Lung (tissue), 12 donors: Measurements from ENCODE around the gene FAM83D. TPM values are rescaled to one million over a fixed set of nuclear protein-coding genes. Genes with fewer than 3 reads are reported as not detected.

Experiments used
- ATAC-seq: fragments of 200-7000 bp; cut with Tn5 transposase; one replicate; pipeline ENCODE4 v1.9.1; 2020; ENCODE audit warnings: moderate number of reproducible peaks; ENCODE audit not compliant: insufficient read depth, low FRiP score
- DNase-seq, 3 donors: peaks; one replicate each; pipeline ENCODE4 v3.0.0-alpha.2; 2013 to 2017
- H3K27ac ChIP-seq, 2 donors: one replicate each; pipeline ENCODE4 v1.5.1; 2013; ENCODE audit warnings: mild to moderate bottlenecking in 2 of 2, moderate library complexity in 2 of 2, control low read depth in 1 of 2, inconsistent platforms in 1 of 2, low read depth in 1 of 2, low read length in 1 of 2
- H3K27me3 ChIP-seq, 3 donors: one replicate each; pipeline ENCODE4 v1.5.1; 2013; ENCODE audit warnings: low read length in 2 of 3; ENCODE audit not compliant: control insufficient read depth in 3 of 3, insufficient read depth in 3 of 3
- H3K36me3 ChIP-seq, 4 donors: one replicate each; pipeline ENCODE4 v1.5.1; 2013; ENCODE audit warnings: low read length in 4 of 4, mild to moderate bottlenecking in 1 of 4, moderate library complexity in 1 of 4; ENCODE audit not compliant: control insufficient read depth in 4 of 4, insufficient read depth in 4 of 4
- H3K4me1 ChIP-seq, 5 donors: one replicate each; pipeline ENCODE4 v1.5.1; 2013; ENCODE audit warnings: low read length in 5 of 5, mild to moderate bottlenecking in 2 of 5, moderate library complexity in 1 of 5; ENCODE audit not compliant: control insufficient read depth in 5 of 5, insufficient read depth in 5 of 5
- H3K4me3 ChIP-seq: one replicate; pipeline ENCODE4 v1.5.1; 2013; ENCODE audit warnings: mild to moderate bottlenecking, control low read depth, moderate library complexity
- H3K9ac ChIP-seq, 2 donors: one replicate each; pipeline ENCODE4 v1.5.1; 2013; ENCODE audit warnings: low read length in 2 of 2, control low read depth in 1 of 2; ENCODE audit not compliant: insufficient read depth in 1 of 2
- H3K9me3 ChIP-seq, 4 donors: one replicate each; pipeline ENCODE4 v1.5.1; 2013; ENCODE audit warnings: low read length in 3 of 4, mild to moderate bottlenecking in 1 of 4, moderate library complexity in 1 of 4; ENCODE audit not compliant: control insufficient read depth in 4 of 4, insufficient read depth in 3 of 4
- WGBS, 2 donors: extraction: QIAGEN DNeasy Blood & Tissue Kit; methylation state at CpG; one replicate each; pipeline ENCODE4 v1.1.7; 2013; 5-methylcytosine and 5-hydroxymethylcytosine counted together
- polyA plus RNA-seq, 2 donors: library from polyadenylated mRNA; stranded (reverse); fragments of 200-250 nt; gene quantifications; one replicate each; pipeline ENCODE4 v1.2.1, GENCODE V29; 2013
- total RNA-seq, 2 donors: library from RNA; depleted of rRNA in 1 of 2; stranded (reverse); fragments of >200 nt in 1 of 2; gene quantifications; one replicate each; pipeline ENCODE4 v1.2.1, GENCODE V29; 2014 to 2021
- TF ChIP-seq, protein P1 (sequence below): IDR thresholded peaks from 2 replicates; pipeline ENCODE4 v1.5.1; 2012; ENCODE audit warnings: mild to moderate bottlenecking; ENCODE audit errors: control extremely low read depth, extremely low read depth
- donor health status: control.
- donor health status: control.
- donor health status: Bipolar disorder and iron deficiency.
- donor health status: healthy.
- donor health status: DM: yes; HTN: yes; CAD: no.

FAM83D gene
- total and polyA plus RNA-seq, 4 donors, result 0.94 to 3.6 (median 2.8) TPM

DNA sequence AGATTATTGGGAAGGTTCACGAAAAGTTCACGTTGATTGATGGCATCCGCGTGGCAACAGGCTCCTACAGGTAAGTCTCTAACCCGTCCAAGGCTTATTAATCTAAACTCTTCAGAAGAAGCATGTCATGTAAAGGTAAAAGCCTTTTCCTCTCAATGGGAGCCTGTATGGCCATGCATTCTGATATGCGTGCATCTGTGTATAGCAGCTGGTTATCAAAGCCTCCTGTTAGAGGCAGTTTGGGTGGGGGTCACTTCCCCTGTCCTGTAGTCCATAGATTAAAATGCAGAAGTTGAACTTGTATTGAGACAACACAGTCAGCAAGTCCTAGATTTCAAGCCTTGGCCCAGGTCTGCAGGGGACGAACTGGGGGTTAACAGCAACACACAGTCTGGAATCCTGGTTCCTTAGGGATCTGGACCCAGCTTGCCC, 21.7 kb downstream of the FAM83D start:
- TF ChIP-seq, protein P1, sequence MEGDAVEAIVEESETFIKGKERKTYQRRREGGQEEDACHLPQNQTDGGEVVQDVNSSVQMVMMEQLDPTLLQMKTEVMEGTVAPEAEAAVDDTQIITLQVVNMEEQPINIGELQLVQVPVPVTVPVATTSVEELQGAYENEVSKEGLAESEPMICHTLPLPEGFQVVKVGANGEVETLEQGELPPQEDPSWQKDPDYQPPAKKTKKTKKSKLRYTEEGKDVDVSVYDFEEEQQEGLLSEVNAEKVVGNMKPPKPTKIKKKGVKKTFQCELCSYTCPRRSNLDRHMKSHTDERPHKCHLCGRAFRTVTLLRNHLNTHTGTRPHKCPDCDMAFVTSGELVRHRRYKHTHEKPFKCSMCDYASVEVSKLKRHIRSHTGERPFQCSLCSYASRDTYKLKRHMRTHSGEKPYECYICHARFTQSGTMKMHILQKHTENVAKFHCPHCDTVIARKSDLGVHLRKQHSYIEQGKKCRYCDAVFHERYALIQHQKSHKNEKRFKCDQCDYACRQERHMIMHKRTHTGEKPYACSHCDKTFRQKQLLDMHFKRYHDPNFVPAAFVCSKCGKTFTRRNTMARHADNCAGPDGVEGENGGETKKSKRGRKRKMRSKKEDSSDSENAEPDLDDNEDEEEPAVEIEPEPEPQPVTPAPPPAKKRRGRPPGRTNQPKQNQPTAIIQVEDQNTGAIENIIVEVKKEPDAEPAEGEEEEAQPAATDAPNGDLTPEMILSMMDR, result no peak
- Histone ChIP-seq H3K4me3 (no peak overlapping the region), H3K9me3 (no peaks in the 10 kb centered on the region), H3K4me1 (no peaks in the 10 kb centered on the region), H3K27me3 (no peaks in the 10 kb centered on the region), H3K27ac (no peak overlapping the region), H3K9ac (no peak overlapping the region), H3K36me3 (peaks cover 0 to 30% (median 8%) of the 10 kb centered on the region in 4 donors)
- WGBS, 2 donors, result 65 to 71% methylated on average over 7 of the region's 7 CpGs
- no peak for ATAC-seq
- DNase-seq, result no peak

DNA sequence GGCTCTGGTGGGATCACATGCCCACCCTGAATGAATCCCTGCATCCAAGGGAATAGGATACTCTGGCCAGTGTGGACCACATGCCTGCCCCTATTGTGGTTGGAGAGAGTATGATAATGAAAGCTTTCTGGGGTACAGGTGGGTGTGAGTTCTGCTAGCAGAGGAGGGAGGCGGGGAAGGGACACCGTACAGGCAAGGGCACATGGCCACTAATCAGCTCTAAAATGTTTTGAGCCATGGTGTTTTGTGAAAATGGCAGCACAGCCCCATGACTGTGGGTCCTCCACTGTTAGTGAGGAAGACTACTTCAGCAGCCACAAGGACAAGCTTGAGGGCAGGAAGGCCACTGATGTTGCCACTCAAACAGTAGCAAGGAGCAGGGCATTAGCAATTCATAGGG, 24.0 kb downstream of the FAM83D start:
- TF ChIP-seq, protein P1, result no peak
- Histone ChIP-seq H3K27ac (no peak overlapping the region), H3K4me1 (no peaks in the 10 kb centered on the region), H3K9ac (no peak overlapping the region), H3K36me3 (peaks cover 0 to 28% (median 10%) of the 10 kb centered on the region in 4 donors), H3K4me3 (no peak overlapping the region), H3K9me3 (no peaks in the 10 kb centered on the region), H3K27me3 (no peaks in the 10 kb centered on the region)
- DNase-seq, result no peak
- ATAC-seq, result no peak
- WGBS, 2 donors, result 73 to 98% methylated on average over 2 of the region's 2 CpGs

DNA sequence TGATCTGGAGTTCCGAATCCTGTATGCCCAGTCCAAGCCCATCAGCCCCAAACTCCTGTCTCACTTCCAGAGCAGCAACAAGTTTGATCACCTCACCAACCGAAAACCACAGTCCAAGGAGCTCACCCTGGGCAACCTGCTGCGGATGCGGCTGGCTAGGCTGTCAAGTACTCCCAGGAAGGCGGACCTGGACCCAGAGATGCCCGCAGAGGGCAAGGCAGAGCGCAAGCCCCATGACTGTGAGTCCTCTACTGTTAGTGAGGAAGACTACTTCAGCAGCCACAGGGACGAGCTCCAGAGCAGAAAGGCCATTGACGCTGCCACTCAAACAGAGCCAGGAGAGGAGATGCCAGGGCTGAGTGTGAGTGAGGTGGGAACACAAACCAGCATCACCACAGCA, 25.4 kb downstream of the FAM83D start:
- TF ChIP-seq, protein P1, result no peak
- H3K9ac ChIP-seq, result no peak overlapping the region
- WGBS, 2 donors, result 98% methylated on average over 9 of the region's 9 CpGs
- ATAC-seq (no peak), DNase-seq (no peak)
- H3K4me3 ChIP-seq, result no peak overlapping the region
- no peaks in the 10 kb centered on the region for H3K4me1 ChIP-seq
- H3K36me3 ChIP-seq, result peaks cover 0 to 28% (median 10%) of the 10 kb centered on the region in 4 donors
- H3K27ac ChIP-seq, result no peak overlapping the region
- no peaks in the 10 kb centered on the region for H3K9me3 ChIP-seq
- H3K27me3 ChIP-seq, result no peaks in the 10 kb centered on the region

DNA sequence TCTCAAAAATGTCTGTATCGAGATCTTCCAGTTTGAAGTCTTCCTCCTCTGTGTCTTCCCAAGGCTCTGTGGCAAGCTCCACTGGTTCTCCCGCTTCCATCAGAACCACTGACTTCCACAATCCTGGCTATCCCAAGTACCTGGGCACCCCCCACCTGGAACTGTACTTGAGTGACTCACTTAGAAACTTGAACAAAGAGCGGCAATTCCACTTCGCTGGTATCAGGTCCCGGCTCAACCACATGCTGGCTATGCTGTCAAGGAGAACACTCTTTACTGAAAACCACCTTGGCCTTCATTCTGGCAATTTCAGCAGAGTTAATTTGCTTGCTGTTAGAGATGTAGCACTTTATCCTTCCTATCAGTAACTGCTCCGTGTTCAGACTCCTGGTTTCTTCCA, 25.9 kb downstream of the FAM83D start:
- Histone ChIP-seq H3K4me3 (no peak overlapping the region), H3K27me3 (no peaks in the 10 kb centered on the region), H3K9me3 (no peaks in the 10 kb centered on the region), H3K27ac (no peak overlapping the region), H3K36me3 (peaks cover 0 to 28% (median 10%) of the 10 kb centered on the region in 4 donors), H3K4me1 (no peaks in the 10 kb centered on the region), H3K9ac (no peak overlapping the region)
- no peak for ATAC-seq
- no peak for DNase-seq
- 93 to 99% methylated on average over 6 of the region's 6 CpGs for WGBS, 2 donors
- TF ChIP-seq, protein P1, result no peak
